Vagina (tissue), 2 donors: ENCODE measurements around the gene YIF1A.

ENCODE experiments used
- POLR2A ChIP-seq, 2 donors: fragments of 450-650 bp; IDR thresholded peaks; one replicate each; pipeline ENCODE4 v1.6.1; 2017; ENCODE audit warnings: antibody characterized with exemption in 2 of 2, mild to moderate bottlenecking in 2 of 2, moderate library complexity in 2 of 2
- POLR2AphosphoS5 ChIP-seq, 2 donors: sonication (generic); formaldehyde crosslinking; IDR thresholded peaks; one replicate each; pipeline ENCODE4 v1.9.0; 2017; ENCODE audit warnings: antibody characterized with exemption in 2 of 2, mild to moderate bottlenecking in 2 of 2, low read depth in 1 of 2; ENCODE audit not compliant: insufficient read depth in 1 of 2
- TF ChIP-seq, protein P1 (sequence below), 3 experiments: fragments of 450-650 bp in 2 of 3; fragments of 200-600 bp in 1 of 3; sonication (generic) in 1 of 3; IDR thresholded peaks; one replicate each; pipeline ENCODE4 v1.5.1; 2017 to 2019; ENCODE audit warnings: antibody characterized with exemption in 3 of 3, mild to moderate bottlenecking in 2 of 3, moderate library complexity in 2 of 3

DNA sequence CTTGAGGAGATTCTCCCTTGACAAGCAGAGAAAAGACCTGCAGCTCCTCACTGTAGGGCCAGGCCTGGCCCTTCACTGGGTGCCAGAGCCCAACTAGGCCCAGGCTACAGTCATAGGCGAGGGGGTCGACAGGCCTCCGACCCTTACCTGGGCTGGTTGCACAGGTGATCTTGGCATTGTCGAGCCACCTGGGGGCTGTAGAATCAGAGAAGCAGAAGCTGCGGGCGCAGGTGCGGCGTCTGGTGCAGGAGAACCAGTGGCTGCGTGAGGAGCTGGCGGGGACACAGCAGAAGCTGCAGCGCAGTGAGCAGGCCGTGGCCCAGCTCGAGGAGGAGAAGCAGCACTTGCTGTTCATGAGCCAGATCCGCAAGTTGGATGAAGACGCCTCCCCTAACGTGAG lies 27.4 kb downstream of the YIF1A start:
- TF ChIP-seq, protein P1, sequence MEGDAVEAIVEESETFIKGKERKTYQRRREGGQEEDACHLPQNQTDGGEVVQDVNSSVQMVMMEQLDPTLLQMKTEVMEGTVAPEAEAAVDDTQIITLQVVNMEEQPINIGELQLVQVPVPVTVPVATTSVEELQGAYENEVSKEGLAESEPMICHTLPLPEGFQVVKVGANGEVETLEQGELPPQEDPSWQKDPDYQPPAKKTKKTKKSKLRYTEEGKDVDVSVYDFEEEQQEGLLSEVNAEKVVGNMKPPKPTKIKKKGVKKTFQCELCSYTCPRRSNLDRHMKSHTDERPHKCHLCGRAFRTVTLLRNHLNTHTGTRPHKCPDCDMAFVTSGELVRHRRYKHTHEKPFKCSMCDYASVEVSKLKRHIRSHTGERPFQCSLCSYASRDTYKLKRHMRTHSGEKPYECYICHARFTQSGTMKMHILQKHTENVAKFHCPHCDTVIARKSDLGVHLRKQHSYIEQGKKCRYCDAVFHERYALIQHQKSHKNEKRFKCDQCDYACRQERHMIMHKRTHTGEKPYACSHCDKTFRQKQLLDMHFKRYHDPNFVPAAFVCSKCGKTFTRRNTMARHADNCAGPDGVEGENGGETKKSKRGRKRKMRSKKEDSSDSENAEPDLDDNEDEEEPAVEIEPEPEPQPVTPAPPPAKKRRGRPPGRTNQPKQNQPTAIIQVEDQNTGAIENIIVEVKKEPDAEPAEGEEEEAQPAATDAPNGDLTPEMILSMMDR (IDR thresholded peaks at IDR 0.05), result no peak
- no peak for TF ChIP-seq POLR2AphosphoS5 (IDR thresholded peaks at IDR 0.05; ENCODE audit: insufficient read depth in 1 of 2, low read depth in 1 of 2)
- no peak for TF ChIP-seq POLR2A (IDR thresholded peaks at IDR 0.05)
